ENCODE results near the gene FASN.

DNA sequence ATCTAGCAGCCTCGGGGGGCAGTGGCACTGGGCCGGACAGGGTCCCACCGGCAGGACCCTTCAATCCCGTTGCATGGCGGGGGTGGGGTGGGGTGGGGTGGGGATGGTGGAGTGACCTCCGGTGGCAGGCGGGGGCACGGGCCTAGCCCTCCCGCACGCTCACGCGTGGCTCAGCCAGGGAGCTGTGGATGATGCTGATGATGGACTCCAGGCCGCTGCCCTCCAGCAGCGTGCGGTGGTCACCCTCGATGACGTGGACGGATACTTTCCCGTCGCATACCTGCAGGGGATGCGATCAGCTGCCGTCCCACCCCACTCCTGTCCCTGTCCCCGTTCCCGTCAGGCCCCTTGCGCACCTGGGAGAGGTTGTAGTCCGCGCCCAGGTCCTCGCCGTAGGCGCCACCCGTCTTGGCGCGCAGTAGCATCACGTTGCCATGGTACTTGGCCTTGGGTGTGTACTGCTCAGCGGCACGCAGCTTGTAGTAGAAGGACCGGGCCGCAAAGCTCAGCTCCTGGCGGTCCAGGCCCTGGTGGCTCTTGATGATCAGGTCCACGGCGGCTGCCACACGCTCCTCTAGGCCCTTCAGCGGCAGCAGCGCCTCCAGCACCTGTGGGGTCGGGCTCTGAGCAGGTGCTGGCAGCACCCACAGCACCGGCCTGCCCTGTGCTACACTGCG is 18.9 kb downstream of the FASN start:
- TF ChIP-seq EZH2 (IDR thresholded peaks at IDR 0.05; ENCODE audit: insufficient read depth, poor library complexity, severe bottlenecking) = no peak
- TF ChIP-seq EZH2phosphoT487 (IDR thresholded peaks at IDR 0.05; ENCODE audit: insufficient read depth, low read depth) = no peak

Data from GM23248 (cell line).